Subcutaneous abdominal adipose tissue (tissue), 5 donors: ENCODE results near the gene ARID5B.

Experiments used
- H3K27ac ChIP-seq: one replicate; pipeline ENCODE4 v1.7.0; 2013; ENCODE audit warnings: low read depth, mild to moderate bottlenecking, inconsistent platforms, low read length, moderate library complexity
- H3K27me3 ChIP-seq, 5 donors: one replicate each; pipeline ENCODE4 v1.7.0; 2013; ENCODE audit warnings: low read length in 5 of 5, inconsistent platforms in 1 of 5; ENCODE audit not compliant: control insufficient read depth in 5 of 5, insufficient read depth in 4 of 5
- H3K36me3 ChIP-seq, 5 donors: one replicate each; pipeline ENCODE4 v1.7.0; 2013; ENCODE audit warnings: low read length in 5 of 5; ENCODE audit not compliant: control insufficient read depth in 5 of 5, insufficient read depth in 5 of 5
- H3K4me1 ChIP-seq, 5 donors: one replicate each; pipeline ENCODE4 v1.7.0; 2013; ENCODE audit warnings: low read length in 5 of 5, mild to moderate bottlenecking in 3 of 5, moderate library complexity in 1 of 5; ENCODE audit not compliant: control insufficient read depth in 5 of 5, insufficient read depth in 5 of 5
- H3K4me3 ChIP-seq, 5 donors: one replicate each; pipeline ENCODE4 v1.7.0; 2013; ENCODE audit warnings: low read length in 5 of 5, low read depth in 1 of 5
- H3K9ac ChIP-seq, 5 donors: one replicate each; pipeline ENCODE4 v1.7.0; 2013; ENCODE audit warnings: low read length in 5 of 5, mild to moderate bottlenecking in 4 of 5, moderate library complexity in 3 of 5
- H3K9me3 ChIP-seq, 5 donors: one replicate each; pipeline ENCODE4 v1.7.0; 2013; ENCODE audit warnings: low read length in 5 of 5; ENCODE audit not compliant: control insufficient read depth in 5 of 5
- donor health status: healthy.
- donor health status: healthy.
- donor health status: healthy.
- donor health status: healthy.
- donor health status: healthy.

ARID5B gene

DNA sequence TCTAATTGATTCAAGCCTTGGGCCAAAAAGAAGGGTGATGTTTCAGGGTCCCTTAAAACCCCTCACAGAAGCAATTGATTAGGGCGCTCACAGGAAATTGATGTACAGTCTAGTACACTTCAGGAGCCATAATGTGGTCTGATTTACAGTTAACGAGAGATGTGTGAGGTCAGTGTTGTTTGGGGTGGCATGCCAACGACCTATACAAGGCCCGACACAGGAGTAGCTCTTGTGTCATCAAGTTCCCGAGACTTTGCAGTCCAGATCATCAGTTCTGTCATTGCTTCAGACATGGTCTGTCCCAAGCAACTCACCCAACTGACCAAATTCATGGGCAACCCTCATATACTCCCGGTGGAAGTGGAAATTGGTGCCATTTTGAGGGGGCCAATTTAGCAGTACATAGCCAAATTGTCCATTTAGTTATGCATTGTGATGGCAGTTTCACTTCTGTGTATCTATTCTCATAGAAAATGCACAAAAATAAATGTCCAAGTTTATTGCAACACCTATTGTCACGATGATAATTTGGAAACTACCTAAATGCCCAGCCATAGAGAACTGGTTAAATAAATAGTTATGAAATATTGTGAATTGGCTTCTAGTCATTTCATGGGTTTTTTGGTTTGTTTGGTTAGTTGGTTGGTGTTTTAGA lies 18.0 kb upstream of the ARID5B start:
- H3K9ac ChIP-seq, result no peak overlapping the region
- no peak overlapping the region for H3K27ac ChIP-seq
- no peaks in the 10 kb centered on the region for H3K4me1 ChIP-seq
- H3K9me3 ChIP-seq, result no peaks in the 10 kb centered on the region
- H3K4me3 ChIP-seq, result no peak overlapping the region
- H3K27me3 ChIP-seq, result no peaks in the 10 kb centered on the region
- no peaks in the 10 kb centered on the region for H3K36me3 ChIP-seq

DNA sequence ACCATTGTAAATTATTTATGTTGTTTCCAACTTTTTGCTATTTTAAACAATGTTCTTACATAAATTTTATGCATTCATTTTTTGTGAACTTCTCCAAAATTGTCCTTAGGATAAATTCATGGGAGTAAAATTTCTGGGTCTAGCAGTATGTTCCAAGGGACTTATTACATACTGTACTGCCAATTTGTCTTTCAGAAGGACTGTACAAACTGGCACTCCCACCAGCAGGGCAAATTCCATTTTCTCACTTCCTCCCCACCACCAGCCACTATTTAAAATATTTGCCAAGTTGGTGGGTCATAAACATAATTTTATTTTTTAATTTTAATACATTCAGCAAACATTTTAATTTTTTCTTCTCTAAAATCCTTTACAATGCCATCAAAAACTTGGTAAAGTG lies 13.7 kb upstream of the ARID5B start:
- H3K4me3 ChIP-seq, result no peak overlapping the region
- H3K27me3 ChIP-seq, result no peaks in the 10 kb centered on the region
- no peak overlapping the region for H3K9ac ChIP-seq
- no peaks in the 10 kb centered on the region for H3K9me3 ChIP-seq
- no peaks in the 10 kb centered on the region for H3K4me1 ChIP-seq
- H3K27ac ChIP-seq, result no peak overlapping the region
- no peaks in the 10 kb centered on the region for H3K36me3 ChIP-seq

DNA sequence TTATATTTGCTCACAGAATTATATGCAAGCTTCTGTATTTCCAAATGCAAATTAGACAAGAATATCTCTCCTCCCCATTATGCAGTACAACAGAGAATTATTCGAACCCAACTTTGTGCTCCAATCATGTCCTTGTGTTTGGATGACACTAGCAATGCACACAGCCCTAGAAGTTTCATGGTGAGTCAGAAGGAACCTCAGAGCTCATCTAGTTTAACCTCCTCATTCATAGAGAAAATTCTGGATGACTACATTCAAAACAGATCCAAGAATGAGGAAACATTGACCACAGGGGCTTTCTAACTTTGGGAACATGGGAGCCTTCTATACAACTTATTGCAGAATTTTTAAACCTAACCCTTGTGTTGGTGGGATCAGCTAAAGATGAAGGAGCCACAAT lies 12.8 kb upstream of the ARID5B start:
- no peaks in the 10 kb centered on the region for H3K9me3 ChIP-seq
- H3K4me3 ChIP-seq, result no peak overlapping the region
- H3K36me3 ChIP-seq, result no peaks in the 10 kb centered on the region
- H3K4me1 ChIP-seq, result no peaks in the 10 kb centered on the region
- no peak overlapping the region for H3K9ac ChIP-seq
- no peaks in the 10 kb centered on the region for H3K27me3 ChIP-seq
- no peak overlapping the region for H3K27ac ChIP-seq

DNA sequence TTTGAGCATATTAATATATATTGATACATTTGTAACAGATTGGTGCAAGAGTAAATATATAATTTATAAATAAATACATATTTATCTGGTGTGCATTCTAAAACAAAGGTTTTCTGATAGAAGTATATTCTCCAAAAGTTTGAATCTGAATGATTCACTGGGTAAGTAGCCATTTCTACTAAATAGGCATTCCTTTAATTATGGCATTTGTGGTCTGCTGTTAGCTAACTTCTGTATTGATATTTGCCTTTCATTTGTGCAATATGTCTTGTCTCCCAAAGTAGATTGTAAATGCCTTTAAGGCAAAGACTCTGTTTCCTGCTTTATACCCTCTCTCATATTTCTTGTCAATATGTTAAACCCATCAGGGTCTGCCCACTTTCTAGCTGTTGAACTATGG lies 11.1 kb upstream of the ARID5B start:
- Histone ChIP-seq H3K27me3 (no peaks in the 10 kb centered on the region), H3K4me1 (no peaks in the 10 kb centered on the region), H3K9me3 (no peaks in the 10 kb centered on the region), H3K4me3 (no peak overlapping the region), H3K27ac (no peak overlapping the region), H3K36me3 (no peaks in the 10 kb centered on the region), H3K9ac (no peak overlapping the region)

DNA sequence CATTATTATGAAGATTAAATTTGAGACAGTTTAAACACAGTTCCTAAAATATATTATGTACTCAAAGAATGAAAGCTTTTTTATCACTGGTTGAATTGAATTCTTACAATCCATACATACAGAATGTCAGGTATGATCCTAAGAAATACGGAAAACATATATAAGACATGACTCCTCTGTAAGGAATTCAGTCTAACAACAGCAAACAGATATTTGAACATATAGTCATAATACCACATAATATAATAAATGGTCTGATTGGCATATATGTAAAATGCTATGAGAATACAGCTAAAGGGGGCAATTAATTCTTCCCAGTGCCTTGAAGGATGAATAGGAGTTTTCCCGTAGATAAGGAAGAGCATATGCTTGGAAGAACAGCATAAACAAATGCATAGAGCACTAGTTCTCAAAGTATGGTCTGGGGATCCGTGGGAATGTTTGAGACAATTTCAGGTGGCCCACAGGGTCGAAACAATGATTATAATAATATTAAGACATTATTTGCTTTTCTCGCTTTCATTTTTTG lies 10.6 kb upstream of the ARID5B start:
- no peaks in the 10 kb centered on the region for H3K36me3 ChIP-seq
- no peak overlapping the region for H3K9ac ChIP-seq
- H3K4me1 ChIP-seq, result no peaks in the 10 kb centered on the region
- no peak overlapping the region for H3K27ac ChIP-seq
- no peaks in the 10 kb centered on the region for H3K27me3 ChIP-seq
- H3K9me3 ChIP-seq, result no peaks in the 10 kb centered on the region
- H3K4me3 ChIP-seq, result no peak overlapping the region

DNA sequence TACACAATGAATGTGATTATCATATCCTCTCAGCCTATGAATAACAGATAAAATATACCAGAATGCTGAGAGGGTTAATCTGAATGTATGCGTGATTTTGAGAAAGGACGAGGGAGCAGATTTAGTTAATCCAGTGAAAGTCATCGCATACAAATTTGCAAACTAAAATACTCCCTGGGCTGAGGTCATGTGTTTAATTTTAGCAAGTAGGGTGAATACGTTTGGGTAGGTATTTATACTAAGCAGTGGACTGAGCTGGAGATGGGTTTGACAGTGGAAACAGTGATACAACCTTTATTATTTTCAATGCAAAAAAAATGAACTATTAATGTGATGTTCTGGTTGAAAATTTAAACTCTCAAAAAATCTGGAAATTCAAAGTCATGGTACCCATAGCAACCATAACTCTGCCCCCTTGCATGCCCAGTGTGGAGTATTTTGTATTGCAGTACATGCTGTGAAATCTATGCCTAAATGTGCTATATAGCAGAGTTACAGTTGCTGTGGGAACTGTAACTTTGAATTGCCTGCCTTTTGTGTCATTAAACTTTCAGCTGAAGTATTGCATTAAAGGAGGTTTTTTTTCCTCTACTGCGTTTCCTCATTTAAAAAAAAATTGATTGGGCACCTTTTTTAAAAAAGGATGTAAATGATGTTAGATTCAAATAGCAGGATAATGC lies 9.5 kb upstream of the ARID5B start:
- Histone ChIP-seq H3K9me3 (no peaks in the 10 kb centered on the region), H3K4me1 (peaks cover 2 to 5% (median 5%) of the 10 kb centered on the region in 5 donors), H3K27me3 (no peaks in the 10 kb centered on the region), H3K9ac (no peak overlapping the region), H3K36me3 (no peaks in the 10 kb centered on the region), H3K27ac (no peak overlapping the region), H3K4me3 (no peak overlapping the region)

DNA sequence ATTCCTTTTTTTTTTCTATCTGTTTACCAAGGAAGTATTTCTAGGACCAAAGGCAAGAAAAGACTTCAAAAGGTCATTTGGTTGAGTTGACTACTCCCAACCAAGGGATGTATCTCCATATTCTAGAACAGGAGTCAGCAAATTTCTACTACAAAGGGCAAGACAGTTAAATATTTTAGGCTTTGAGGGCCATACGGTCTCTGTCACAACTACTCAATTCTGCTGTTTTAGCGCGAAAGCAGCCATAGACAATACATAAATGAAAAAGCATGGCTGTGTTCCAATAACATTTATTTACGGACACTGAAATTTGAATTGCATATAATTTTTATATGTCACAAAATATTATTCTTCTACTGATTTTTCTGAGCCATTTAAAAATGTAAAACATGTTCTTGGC lies 8.5 kb upstream of the ARID5B start:
- Histone ChIP-seq H3K4me1 (peaks cover 2 to 14% (median 14%) of the 10 kb centered on the region in 5 donors), H3K9me3 (no peaks in the 10 kb centered on the region), H3K27me3 (no peaks in the 10 kb centered on the region), H3K9ac (no peak overlapping the region), H3K4me3 (no peak overlapping the region), H3K36me3 (no peaks in the 10 kb centered on the region), H3K27ac (no peak overlapping the region)

DNA sequence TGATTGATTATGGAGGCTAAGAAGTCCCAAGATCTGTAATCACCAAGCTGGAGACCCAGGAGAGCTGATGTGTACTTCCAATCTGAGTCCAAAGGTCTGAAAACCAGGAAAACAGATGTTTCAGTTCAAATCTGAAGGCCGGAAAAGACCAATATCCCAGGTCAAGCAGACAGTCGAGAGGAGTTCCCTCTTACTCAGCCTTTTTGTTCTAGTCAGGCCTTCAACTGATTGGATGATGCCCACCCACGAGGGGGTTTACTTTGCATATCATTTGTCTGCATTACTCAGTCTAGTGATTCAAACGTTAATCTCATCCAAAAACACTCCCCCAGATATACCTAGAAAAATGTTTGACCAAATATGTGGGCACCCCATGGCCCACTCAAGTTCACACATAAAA lies 7.4 kb upstream of the ARID5B start:
- H3K4me3 ChIP-seq, result no peak overlapping the region
- H3K9me3 ChIP-seq, result no peaks in the 10 kb centered on the region
- H3K27ac ChIP-seq, result no peak overlapping the region
- H3K36me3 ChIP-seq, result no peaks in the 10 kb centered on the region
- H3K27me3 ChIP-seq, result no peaks in the 10 kb centered on the region
- no peak overlapping the region for H3K9ac ChIP-seq
- H3K4me1 ChIP-seq, result peaks cover 2 to 25% (median 18%) of the 10 kb centered on the region in 5 donors

DNA sequence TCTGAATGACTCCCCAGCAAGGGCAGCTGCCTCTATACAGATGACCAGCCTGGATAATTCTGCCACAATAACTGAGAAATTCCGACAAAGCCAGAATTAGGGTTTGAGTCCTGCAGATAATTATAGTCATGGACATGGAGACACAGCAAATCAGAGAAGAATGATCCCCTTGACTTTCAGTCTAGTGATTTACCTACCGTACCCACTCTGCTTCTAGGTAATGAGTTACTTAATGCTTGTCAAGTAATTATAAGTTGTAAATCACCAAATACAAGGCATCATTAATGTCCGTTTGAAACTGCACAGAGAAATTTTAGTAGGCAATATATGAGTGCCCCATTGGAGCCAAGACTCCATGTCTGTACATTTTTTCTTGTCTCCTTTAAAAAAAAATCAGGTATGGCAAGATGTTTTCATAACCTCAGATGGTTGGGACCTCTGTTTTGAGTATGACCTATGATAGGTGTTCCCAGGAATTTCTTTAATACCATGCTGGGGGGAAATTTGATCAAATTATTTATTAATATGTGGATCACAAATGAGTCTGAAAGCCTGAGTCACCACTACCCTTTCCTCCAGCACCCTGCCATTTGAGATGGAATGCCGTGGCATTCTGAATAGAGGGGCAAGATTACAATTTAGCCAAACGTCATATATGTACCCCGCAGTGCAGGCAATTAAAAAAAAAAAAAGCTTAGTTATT lies 5.5 kb upstream of the ARID5B start:
- no peaks in the 10 kb centered on the region for H3K27me3 ChIP-seq
- no peaks in the 10 kb centered on the region for H3K36me3 ChIP-seq
- H3K9me3 ChIP-seq, result no peaks in the 10 kb centered on the region
- no peak overlapping the region for H3K9ac ChIP-seq
- H3K4me3 ChIP-seq, result no peak overlapping the region
- peaks cover 2 to 33% (median 29%) of the 10 kb centered on the region in 5 donors for H3K4me1 ChIP-seq
- H3K27ac ChIP-seq, result no peak overlapping the region
